ENCODE data around the gene SMG6.
"Not testable (repeated sequence)": the region's sequence is repeated elsewhere in the genome, so short reads cannot be mapped to it uniquely, and the experiment has no call there.

SMG6 gene

GRCh38 chr17:2303204-2304188, at the start of gene SMG6, which contains the start of gene SRR:
TSS of gene SMG6 (minus strand) at chr17:2303785. CDS start at chr17:2303720, 65 bp downstream.
TSS of gene SRR (plus strand) at chr17:2303950. CDS start at chr17:2315561, 11,611 bp downstream.
- DNase-seq: peak; percentile 93 to 95

GRCh38 chr17:2351269-2351668, 47.7 kb upstream of the SMG6 start:
- no peak for DNase-seq

- no peak for DNase-seq
Observed at GRCh38 chr17:2347805-2348685, 44.5 kb upstream of the SMG6 start.

- no peak for DNase-seq
Observed at GRCh38 chr17:2346475-2346874, 42.9 kb upstream of the SMG6 start.

GRCh38 chr17:2344528-2344927, 40.9 kb upstream of the SMG6 start:
- no peak for DNase-seq

- peak; percentile 21 to 28 for DNase-seq
Observed at GRCh38 chr17:2343421-2343820, 39.8 kb upstream of the SMG6 start.

GRCh38 chr17:2338315-2338657, 34.7 kb upstream of the SMG6 start:
- peak in 1 of 2 donors; percentile 6 for DNase-seq

GRCh38 chr17:2337544-2338314, 34.1 kb upstream of the SMG6 start:
- peak; percentile 38 to 46 for DNase-seq

GRCh38 chr17:2336852-2337543, 33.4 kb upstream of the SMG6 start, which contains the start of gene SGSM2:
TSS of gene SGSM2 (plus strand) at chr17:2337501. CDS start at chr17:2337689, 188 bp downstream.
- peak; percentile 59 to 61 for DNase-seq

GRCh38 chr17:2336215-2336851, 32.7 kb upstream of the SMG6 start, which contains the start of gene TSR1:
TSS of gene TSR1 (minus strand) at chr17:2336457. CDS start at chr17:2336427, 30 bp downstream.
- peak; percentile 87 to 88 for DNase-seq

GRCh38 chr17:2335726-2336214, 32.2 kb upstream of the SMG6 start:
- no peak for DNase-seq

- no peak for DNase-seq
Observed at GRCh38 chr17:2331303-2331702, 27.7 kb upstream of the SMG6 start.

GRCh38 chr17:2323629-2324314, 20.2 kb upstream of the SMG6 start:
- DNase-seq: no peak

- no peak for DNase-seq
Observed at GRCh38 chr17:2321399-2321798, 17.8 kb upstream of the SMG6 start.

GRCh38 chr17:2319051-2319450, 15.5 kb upstream of the SMG6 start:
- no peak for DNase-seq

- DNase-seq: no peak
Observed at GRCh38 chr17:2317796-2318195, 14.2 kb upstream of the SMG6 start.

- DNase-seq: not testable (repeated sequence)
Observed at GRCh38 chr17:2316916-2317205, 13.3 kb upstream of the SMG6 start.

- no peak for DNase-seq
Observed at GRCh38 chr17:2312736-2313135, 9.2 kb upstream of the SMG6 start.

GRCh38 chr17:2309338-2310154, 6.0 kb upstream of the SMG6 start:
- DNase-seq: no peak

- DNase-seq: no peak
Observed at GRCh38 chr17:2304931-2305330, 1.3 kb upstream of the SMG6 start.
